ENCODE data around the gene ESPL1.

The ESPL1 gene

GRCh38 chr12:53239643-53240258 lies 28.3 kb upstream of the ESPL1 start:
- no peak for TF ChIP-seq FOXP2 (optimal IDR thresholded peaks at IDR 0.05; ENCODE audit: borderline replicate concordance, extremely low read depth, extremely low read length, insufficient read depth)
- no peak for TF ChIP-seq SIN3A (IDR thresholded peaks at IDR 0.05; ENCODE audit: borderline replicate concordance, insufficient read depth, low read length)
- no peak for TF ChIP-seq POLR2AphosphoS5 (IDR thresholded peaks at IDR 0.05; ENCODE audit: low read depth, low read length)
- TF ChIP-seq REST (IDR thresholded peaks at IDR 0.05; ENCODE audit: insufficient read depth in 1 of 2, low read depth in 2 of 2, low read length in 2 of 2) = no peak
- no peak for TF ChIP-seq TAF1 (IDR thresholded peaks at IDR 0.05; ENCODE audit: borderline replicate concordance, insufficient read depth, low read length)

GRCh38 chr12:53241623-53242412 lies 26.3 kb upstream of the ESPL1 start:
- TF ChIP-seq POLR2AphosphoS5 (IDR thresholded peaks at IDR 0.05; ENCODE audit: low read depth, low read length) (no peak), REST (IDR thresholded peaks at IDR 0.05; ENCODE audit: insufficient read depth in 1 of 2, low read depth in 2 of 2, low read length in 2 of 2) (no peak), TAF1 (IDR thresholded peaks at IDR 0.05; ENCODE audit: borderline replicate concordance, insufficient read depth, low read length) (no peak), FOXP2 (optimal IDR thresholded peaks at IDR 0.05; ENCODE audit: borderline replicate concordance, extremely low read depth, extremely low read length, insufficient read depth) (no peak), SIN3A (IDR thresholded peaks at IDR 0.05; ENCODE audit: borderline replicate concordance, insufficient read depth, low read length) (no peak)

GRCh38 chr12:53244337-53244736 lies 23.8 kb upstream of the ESPL1 start:
- TF ChIP-seq FOXP2 (optimal IDR thresholded peaks at IDR 0.05; ENCODE audit: borderline replicate concordance, extremely low read depth, extremely low read length, insufficient read depth) (no peak), TAF1 (IDR thresholded peaks at IDR 0.05; ENCODE audit: borderline replicate concordance, insufficient read depth, low read length) (no peak), SIN3A (IDR thresholded peaks at IDR 0.05; ENCODE audit: borderline replicate concordance, insufficient read depth, low read length) (no peak), POLR2AphosphoS5 (IDR thresholded peaks at IDR 0.05; ENCODE audit: low read depth, low read length) (no peak), REST (IDR thresholded peaks at IDR 0.05; ENCODE audit: insufficient read depth in 1 of 2, low read depth in 2 of 2, low read length in 2 of 2) (no peak)

GRCh38 chr12:53245286-53245685 lies 22.8 kb upstream of the ESPL1 start:
- TF ChIP-seq POLR2AphosphoS5 (IDR thresholded peaks at IDR 0.05; ENCODE audit: low read depth, low read length) = no peak
- no peak for TF ChIP-seq SIN3A (IDR thresholded peaks at IDR 0.05; ENCODE audit: borderline replicate concordance, insufficient read depth, low read length)
- no peak for TF ChIP-seq REST (IDR thresholded peaks at IDR 0.05; ENCODE audit: insufficient read depth in 1 of 2, low read depth in 2 of 2, low read length in 2 of 2)
